ENCODE results near the gene C1orf74.

The C1orf74 gene

GRCh38 chr1:209815931-209816341, 31.6 kb upstream of the C1orf74 start:
- H3K9ac ChIP-seq (ENCODE audit: low read depth, low read length, poor library complexity, severe bottlenecking): no peak overlapping the region
- H3K9me2 ChIP-seq (replicated peaks; ENCODE audit: low read depth, low read length): no peaks in the 10 kb centered on the region
- no peaks in the 10 kb centered on the region for H3F3A ChIP-seq (ENCODE audit: low read depth)
- H3K4me1 ChIP-seq (ENCODE audit: insufficient read depth, low read length, poor library complexity, severe bottlenecking): no peaks in the 10 kb centered on the region
- no peaks in the 10 kb centered on the region for H4K20me1 ChIP-seq (ENCODE audit: insufficient read depth, low read length, poor library complexity, severe bottlenecking)
- H3K4me2 ChIP-seq (ENCODE audit: low read depth, low read length, poor library complexity, severe bottlenecking): no peak overlapping the region
- no peak overlapping the region for H2AFZ ChIP-seq (ENCODE audit: low read length)
- H3K9me3 ChIP-seq (ENCODE audit: insufficient read depth, low read depth, low read length): no peaks in the 10 kb centered on the region
- H3K4me3 ChIP-seq (ENCODE audit: low read length, poor library complexity, severe bottlenecking): no peak overlapping the region
- H3K36me3 ChIP-seq (ENCODE audit: insufficient read depth, low read length): no peaks in the 10 kb centered on the region
- no peaks in the 10 kb centered on the region for H3K27me3 ChIP-seq (ENCODE audit: insufficient read depth, low read length, poor library complexity, severe bottlenecking)
- no peak for TF ChIP-seq CTCF (conservative IDR thresholded peaks at IDR 0.05; ENCODE audit: low read length)
- TF ChIP-seq EZH2phosphoT487 (IDR thresholded peaks at IDR 0.05; ENCODE audit: borderline replicate concordance): no peak
- no peaks in the 10 kb centered on the region for H3K79me2 ChIP-seq (ENCODE audit: insufficient read depth, low read length)

GRCh38 chr1:209815490-209815889, 31.1 kb upstream of the C1orf74 start:
- no peaks in the 10 kb centered on the region for H3K27me3 ChIP-seq (ENCODE audit: insufficient read depth, low read length, poor library complexity, severe bottlenecking)
- H3K79me2 ChIP-seq (ENCODE audit: insufficient read depth, low read length): no peaks in the 10 kb centered on the region
- no peak overlapping the region for H3K4me3 ChIP-seq (ENCODE audit: low read length, poor library complexity, severe bottlenecking)
- H3F3A ChIP-seq (ENCODE audit: low read depth): no peaks in the 10 kb centered on the region
- H2AFZ ChIP-seq (ENCODE audit: low read length): no peak overlapping the region
- H3K36me3 ChIP-seq (ENCODE audit: insufficient read depth, low read length): no peaks in the 10 kb centered on the region
- no peaks in the 10 kb centered on the region for H4K20me1 ChIP-seq (ENCODE audit: insufficient read depth, low read length, poor library complexity, severe bottlenecking)
- no peaks in the 10 kb centered on the region for H3K9me3 ChIP-seq (ENCODE audit: insufficient read depth, low read depth, low read length)
- H3K4me1 ChIP-seq (ENCODE audit: insufficient read depth, low read length, poor library complexity, severe bottlenecking): no peaks in the 10 kb centered on the region
- no peak overlapping the region for H3K4me2 ChIP-seq (ENCODE audit: low read depth, low read length, poor library complexity, severe bottlenecking)
- no peaks in the 10 kb centered on the region for H3K9me2 ChIP-seq (replicated peaks; ENCODE audit: low read depth, low read length)
- TF ChIP-seq EZH2phosphoT487 (IDR thresholded peaks at IDR 0.05; ENCODE audit: borderline replicate concordance) (no peak), CTCF (conservative IDR thresholded peaks at IDR 0.05; ENCODE audit: low read length) (no peak)
- H3K9ac ChIP-seq (ENCODE audit: low read depth, low read length, poor library complexity, severe bottlenecking): no peak overlapping the region

GRCh38 chr1:209813902-209814301, 29.5 kb upstream of the C1orf74 start:
- H3K79me2 ChIP-seq (ENCODE audit: insufficient read depth, low read length): no peaks in the 10 kb centered on the region
- no peaks in the 10 kb centered on the region for H3F3A ChIP-seq (ENCODE audit: low read depth)
- H3K27me3 ChIP-seq (ENCODE audit: insufficient read depth, low read length, poor library complexity, severe bottlenecking): no peaks in the 10 kb centered on the region
- H3K9me3 ChIP-seq (ENCODE audit: insufficient read depth, low read depth, low read length): no peaks in the 10 kb centered on the region
- H3K4me1 ChIP-seq (ENCODE audit: insufficient read depth, low read length, poor library complexity, severe bottlenecking): no peaks in the 10 kb centered on the region
- no peak overlapping the region for H2AFZ ChIP-seq (ENCODE audit: low read length)
- H3K36me3 ChIP-seq (ENCODE audit: insufficient read depth, low read length): no peaks in the 10 kb centered on the region
- TF ChIP-seq EZH2phosphoT487 (IDR thresholded peaks at IDR 0.05; ENCODE audit: borderline replicate concordance): no peak
- no peak for TF ChIP-seq CTCF (conservative IDR thresholded peaks at IDR 0.05; ENCODE audit: low read length)
- H4K20me1 ChIP-seq (ENCODE audit: insufficient read depth, low read length, poor library complexity, severe bottlenecking): no peaks in the 10 kb centered on the region
- H3K4me2 ChIP-seq (ENCODE audit: low read depth, low read length, poor library complexity, severe bottlenecking): no peak overlapping the region
- no peaks in the 10 kb centered on the region for H3K9me2 ChIP-seq (replicated peaks; ENCODE audit: low read depth, low read length)
- H3K9ac ChIP-seq (ENCODE audit: low read depth, low read length, poor library complexity, severe bottlenecking): no peak overlapping the region
- no peak overlapping the region for H3K4me3 ChIP-seq (ENCODE audit: low read length, poor library complexity, severe bottlenecking)

Measured in Loucy (cell line).